ENCODE results near the gene SRP54.
"Not testable (repeated sequence)": the region's sequence is repeated elsewhere in the genome, so short reads cannot be mapped to it uniquely, and the experiment has no call there.

Gene SRP54

DNA sequence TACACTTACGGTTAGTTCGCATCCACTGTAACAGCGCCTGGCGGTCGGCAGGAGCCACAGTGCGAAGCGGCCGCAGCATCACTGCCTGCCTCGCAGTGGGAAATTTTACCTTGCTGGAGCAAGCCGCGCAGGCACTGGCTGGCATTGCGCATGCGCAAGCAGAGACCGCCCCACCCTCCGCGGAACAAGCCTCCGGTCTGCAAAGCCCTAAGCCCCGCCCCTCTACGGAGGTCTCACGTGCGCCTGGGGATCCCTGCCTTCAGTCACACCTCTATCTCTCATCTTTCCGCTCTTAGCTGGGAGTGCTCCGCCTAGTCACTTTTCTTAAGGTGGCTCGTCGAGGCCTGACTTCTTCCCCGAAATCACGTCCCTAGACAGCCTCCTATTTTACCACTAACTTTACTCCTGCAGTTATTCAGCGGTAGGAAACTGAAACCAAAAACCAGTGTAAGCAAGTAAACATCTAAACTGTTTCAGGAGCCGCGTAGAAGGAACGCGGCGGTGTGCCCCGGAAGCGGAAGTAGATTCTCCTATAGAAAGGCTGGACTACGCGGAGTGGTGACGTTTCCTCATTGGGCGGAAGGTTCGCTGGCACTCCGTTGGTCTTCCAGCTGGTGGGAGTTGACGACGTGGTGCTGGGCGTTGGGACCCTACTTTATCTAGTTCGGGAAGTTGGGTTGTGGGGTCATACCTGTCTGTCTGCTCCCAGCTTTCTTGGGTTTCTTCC lies at the start of gene SRP54:
SRP54 (plus strand) TSS at position 572 of the 727 bp plus-strand sequence. CDS start 13,718 bp downstream, outside the sequence.
- peak; percentile 98 for DNase-seq

DNA sequence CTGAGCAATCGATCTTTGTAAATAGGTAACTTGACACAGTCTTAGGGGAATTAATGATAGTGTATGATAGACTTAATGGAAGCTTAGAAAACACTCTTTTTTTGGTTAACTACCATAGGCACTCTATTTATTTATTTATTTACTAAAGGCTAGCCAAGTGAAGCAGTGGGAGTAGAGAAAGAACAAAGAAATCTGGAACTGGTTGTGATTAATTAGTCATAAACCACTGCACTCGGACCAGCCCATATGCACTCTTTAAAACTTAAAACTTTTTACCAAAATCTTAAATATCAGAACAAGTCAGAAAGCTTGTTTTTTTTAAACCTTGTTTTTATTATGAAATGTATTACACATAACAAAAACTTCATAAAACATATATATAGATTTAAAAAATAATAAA lies 49.5 kb upstream of the SRP54 start:
- no peak for DNase-seq

DNA sequence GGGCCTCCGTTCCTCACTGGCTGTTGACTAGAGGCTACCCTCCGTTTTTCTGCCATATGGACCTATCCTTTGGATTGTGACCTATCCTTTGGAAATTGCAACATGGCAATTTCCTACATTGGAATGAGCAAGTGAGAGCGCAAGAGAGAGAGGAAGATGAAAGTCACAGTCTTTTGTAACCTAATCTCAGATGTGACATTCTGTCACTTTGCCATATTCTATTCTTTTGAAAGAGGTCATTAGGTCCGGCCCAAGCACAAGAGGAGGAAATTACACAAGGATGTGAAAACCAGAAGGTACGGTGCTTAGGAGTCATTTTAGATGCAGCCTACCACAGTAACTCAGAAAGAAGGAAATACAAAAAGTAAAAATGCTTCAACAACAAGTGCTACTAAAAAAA lies 47.3 kb upstream of the SRP54 start:
- DNase-seq = no peak

DNA sequence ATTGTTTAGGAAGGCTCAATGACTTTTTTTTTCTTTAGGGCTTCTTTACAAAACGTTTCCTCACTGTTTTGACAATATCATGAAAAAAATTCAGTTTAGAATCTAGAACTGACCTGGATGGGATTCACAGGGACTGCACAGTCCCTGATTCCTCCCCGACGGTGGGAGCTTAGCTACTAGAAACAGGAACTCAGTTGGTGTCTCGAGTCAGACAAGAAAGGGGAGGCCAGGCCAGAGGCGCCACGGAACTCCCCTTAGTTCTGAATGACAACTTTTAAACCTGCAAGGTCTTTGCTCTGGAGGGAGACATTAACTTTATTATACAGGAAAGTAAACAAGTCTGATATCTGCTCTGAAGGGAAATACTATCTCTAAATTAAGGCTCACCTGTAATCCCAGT lies 45.4 kb upstream of the SRP54 start:
- no peak for DNase-seq

DNA sequence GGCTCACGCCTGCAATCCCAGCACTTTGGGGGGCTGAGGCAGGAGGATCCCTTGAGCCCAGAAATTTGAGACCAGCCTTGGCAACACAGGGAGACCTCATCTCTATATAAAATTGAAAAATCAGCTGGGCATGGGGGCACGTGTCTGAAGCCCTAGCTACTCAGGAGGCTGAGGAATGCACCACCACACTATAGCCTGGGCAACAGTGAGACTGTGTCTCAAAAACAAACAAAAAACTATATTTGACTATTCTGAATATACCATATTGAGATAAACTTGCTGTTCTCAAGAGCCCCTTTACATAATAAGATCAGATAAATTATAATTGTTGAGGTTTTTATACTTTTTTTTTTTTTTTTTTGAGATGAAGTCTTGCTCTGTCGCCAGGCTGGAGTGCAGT lies 44.9 kb upstream of the SRP54 start:
- DNase-seq = no peak

DNA sequence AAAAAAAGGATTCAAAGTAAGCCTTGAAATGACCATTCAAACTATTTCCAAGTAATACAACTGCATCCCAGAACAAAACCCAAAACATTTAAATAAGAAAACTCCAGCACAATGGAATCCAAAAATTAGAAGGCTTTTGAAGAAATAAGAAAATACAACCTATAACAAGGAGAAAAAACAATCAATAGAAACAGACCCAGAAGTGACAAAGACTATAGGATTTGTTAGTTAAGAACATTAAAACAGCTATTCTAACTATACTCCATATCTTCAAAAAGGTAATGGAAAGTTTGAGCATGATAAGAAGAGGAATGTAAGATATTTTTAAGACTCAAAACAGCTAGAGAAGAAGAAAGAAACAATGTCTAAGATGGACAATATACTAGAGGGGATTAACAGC lies 39.3 kb upstream of the SRP54 start:
- DNase-seq = no peak

DNA sequence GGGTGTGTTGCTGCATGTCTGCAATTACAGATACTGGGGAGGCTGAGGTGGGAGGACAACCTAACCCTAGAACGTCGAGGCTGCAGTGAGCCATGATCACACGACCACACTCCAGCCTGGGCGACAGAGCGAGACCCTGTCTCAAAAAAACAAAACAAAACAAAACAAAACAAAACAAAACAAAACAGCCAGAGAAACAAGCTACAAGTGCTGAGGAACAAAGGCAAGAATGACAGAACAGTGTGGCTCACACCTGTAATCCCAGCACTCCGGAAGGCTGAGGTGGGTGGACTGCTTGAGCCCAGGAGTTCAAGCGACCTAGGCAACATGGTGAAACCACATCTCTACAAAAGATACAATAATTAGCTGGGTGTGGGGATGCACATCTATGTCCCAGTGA lies 38.0 kb upstream of the SRP54 start:
- no peak for DNase-seq

DNA sequence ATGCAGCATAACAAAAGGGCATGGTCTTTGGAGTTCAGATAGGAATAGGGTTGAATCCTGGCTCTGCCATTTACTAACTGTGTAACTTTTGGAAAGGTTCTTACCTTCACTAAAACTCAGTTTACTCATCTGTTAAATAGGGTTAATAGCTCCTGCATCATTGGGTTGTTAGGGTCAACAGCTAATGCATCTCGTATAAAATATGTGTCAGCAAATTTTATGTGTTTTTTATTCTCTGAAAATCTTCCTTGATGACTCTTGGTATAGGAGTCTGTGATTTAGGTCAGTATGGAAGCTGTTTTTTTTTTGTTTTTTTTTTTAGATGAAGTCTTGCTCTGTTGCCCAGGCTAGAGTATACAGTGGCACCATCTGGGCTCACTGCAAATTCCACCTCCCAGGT lies 36.1 kb upstream of the SRP54 start:
- DNase-seq = no peak

DNA sequence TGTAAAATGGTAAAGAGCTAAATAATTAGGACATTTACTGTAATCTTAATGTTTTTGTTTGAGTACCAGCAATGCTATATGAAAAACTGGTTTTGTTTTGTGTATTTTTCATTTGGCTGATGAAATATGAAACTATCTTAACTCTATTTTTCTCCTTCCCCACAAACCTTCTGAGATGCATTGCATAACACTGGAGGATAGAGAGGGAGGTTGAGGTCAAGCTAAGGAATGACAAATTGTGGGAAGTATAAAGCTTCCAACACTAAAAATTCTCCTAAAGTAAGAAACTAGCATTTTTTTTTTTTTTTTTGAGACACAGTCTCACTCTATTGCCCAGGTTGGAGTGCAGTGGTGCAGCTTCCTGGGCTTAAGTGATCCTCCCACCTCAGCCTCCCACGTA lies 31.5 kb upstream of the SRP54 start:
- DNase-seq = no peak

DNA sequence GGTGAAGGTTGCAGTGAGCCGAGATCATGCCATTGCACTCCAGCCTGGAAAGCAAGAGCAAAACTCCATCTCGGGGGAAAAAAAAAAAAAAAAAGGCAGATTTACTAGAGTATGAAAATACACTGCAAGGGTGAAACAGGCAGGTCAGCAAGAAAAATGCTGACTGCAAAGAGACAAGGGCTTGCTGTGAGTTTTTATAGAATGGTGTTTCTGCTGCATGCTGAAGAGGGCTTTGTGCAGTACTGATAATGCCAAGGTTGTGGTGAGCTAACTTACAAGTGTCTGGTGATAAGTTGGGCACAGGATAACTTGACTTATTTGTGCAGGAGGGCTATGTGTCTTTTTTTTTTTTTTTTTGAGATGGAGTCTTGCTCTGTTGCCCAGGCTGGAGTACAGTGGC lies 25.9 kb upstream of the SRP54 start:
- DNase-seq = no peak

DNA sequence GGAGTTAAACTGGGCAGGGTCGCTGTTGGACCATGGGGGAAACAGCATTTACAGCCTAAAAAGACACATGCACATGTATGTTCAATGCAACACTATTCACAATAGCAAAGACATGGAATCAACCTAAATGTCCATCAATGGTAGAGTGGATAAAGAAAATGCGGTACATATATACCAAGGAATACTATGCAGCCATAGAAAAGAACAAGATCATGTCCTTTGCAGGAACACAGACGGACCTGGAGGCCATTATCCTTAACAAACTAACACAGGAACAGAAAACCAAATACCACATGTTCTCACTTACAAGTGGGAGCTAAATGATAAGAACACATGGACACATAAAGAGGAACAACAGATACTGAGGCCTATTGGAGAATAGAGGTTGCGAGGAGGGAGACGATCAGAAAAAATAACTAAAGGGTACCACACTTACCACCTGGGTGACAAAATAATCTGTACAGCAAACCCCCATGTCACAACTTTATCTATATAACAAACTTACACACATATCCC lies 25.0 kb upstream of the SRP54 start:
- no peak for DNase-seq

DNA sequence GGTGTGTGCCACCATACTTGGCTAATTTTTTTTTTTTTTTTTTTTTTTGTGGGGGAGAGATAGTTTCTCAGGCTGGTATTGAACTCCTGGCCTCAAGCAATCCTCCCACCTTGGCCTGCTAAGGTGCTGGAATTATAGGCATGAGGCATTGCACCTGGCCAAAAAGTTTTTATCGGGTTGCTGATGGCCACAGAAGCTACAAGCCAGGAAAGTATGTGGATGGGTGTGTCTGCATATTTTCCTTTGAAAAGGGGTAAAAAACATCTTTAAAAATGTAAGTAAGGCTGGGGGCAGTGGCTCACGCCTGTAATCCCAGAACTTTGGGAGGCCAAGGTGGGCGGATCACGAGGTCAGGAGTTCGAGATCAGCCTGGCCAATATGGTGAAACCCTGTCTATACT lies 20.7 kb upstream of the SRP54 start:
- not testable (repeated sequence) for DNase-seq

DNA sequence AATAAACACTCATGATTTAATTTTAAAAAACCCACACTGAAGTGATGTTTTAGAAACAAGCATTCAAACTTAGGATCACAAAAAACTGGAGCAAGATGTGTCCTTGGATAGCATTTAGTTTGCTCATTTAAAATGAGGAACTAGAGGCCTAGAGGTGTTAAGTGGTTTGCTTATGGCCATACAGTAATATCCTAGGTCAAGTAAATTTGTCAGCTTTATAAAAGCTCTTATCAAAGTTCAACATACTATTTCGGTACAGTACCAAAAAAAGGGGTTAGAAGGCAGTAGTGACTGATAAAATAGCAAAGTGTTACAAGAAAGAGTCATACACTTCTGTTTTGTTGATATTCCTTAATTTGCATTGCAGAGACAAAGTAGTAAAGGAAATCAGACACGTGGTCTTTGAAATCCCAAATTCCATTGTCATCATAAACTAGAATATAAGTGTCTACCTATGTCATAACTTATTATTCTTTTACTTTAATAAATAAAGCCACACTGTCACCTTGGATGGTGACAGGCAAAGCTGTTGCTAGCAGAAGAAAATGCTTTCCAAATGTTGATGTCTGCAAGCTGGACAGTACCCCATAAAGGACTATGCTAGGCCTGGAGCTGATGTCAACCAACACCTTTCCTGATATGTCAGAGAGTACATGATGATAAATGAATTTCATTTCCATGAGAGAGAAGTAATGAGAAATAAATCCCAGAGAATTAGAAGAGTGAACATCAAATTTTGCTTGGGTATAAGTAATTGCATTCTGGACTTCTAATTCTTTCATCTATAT lies 17.6 kb upstream of the SRP54 start:
- no peak for DNase-seq

DNA sequence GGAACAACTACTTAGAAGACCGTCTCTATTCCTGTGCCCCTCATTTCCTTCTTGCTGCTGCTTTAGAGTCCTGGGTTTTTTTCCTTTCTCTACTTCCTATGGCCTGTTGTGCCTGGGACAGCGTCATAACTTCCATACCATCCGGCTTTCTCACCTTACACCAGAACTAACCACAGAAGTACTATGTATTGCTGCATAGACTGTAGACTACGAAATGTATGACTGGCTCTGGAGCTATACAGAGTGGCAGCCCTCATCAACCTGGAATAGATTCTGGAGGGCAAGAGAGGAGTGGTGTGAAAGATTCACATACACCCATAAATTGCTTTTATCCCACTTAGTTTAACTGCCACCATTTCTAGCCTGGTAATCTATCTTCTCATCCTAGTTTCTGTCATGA lies 16.9 kb upstream of the SRP54 start:
- DNase-seq = no peak

DNA sequence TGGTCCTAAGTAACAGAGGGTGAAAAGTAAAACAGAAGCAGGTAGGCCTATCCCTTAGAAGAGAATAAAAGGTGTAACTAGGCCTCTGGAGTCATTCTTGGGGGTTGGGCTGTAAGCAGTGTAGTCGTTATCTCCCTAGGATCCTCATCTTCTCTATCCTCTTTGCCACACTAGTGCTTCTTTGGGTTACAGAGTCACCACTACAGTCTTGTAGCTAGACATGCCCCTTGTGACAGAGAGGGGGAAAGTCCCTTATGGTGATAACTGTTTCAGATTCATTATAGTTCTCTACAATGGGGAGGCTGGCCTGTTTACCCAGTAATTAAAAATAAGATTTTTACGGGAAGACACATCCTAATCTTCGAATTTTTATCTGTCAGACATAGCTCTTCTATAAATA lies 16.4 kb upstream of the SRP54 start:
- no peak for DNase-seq

DNA sequence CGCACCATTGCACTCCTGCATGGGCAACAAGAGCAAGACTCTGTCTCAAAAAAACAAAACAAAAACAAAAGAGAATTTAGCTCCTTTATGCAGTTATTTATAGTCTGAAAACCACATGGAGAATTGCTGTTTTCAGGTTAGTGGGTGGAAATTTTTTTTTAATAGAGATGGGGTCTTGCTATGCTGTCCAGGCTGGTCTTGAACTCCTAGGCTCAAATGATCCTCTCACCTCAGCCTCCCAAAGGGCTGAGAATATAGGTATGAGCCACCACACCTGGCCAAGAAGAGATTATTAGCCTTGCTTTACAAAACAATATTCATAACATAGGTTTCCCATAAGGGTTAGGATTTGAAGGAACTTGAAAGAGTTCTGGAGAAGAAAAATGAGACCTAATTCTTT lies 12.1 kb upstream of the SRP54 start:
- DNase-seq = no peak

DNA sequence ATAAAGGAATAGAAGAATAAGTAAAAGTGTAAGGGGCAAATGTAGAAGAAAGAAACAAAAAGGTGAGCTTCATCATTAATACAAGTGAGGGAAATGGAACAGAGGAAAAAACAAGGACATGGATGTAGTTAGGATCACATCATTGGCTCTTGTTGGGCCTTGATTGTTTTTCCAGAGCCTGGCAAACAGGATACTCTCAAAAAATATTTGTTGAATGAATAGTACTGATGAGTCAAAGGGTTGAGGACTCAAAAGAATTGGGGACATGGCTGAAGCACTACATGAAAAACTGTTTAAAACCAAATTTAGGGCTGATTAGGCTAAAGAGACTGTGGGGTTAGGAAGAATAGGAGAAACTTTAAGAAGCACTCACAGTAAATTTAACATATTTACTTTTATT lies 11.4 kb upstream of the SRP54 start:
- DNase-seq = no peak

DNA sequence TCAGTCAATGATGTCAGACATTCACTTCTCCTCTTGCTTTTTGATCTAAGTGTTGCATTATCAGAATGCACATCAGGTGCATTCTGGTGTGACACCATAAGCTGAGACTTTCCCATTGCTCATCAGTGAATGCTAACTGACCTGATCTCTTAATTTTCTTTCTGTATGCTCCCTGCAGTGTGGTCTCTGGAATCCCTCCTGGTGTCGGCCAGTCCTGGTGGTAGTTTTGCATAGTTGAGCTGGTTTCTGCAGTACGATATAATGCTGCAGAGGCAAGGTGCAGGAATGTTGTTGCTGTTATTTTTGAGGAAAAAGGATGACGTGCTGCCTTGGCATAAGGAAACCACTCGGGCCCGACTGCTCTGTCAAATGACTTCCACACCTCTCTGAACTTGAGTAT lies 11.0 kb upstream of the SRP54 start:
- DNase-seq = no peak

DNA sequence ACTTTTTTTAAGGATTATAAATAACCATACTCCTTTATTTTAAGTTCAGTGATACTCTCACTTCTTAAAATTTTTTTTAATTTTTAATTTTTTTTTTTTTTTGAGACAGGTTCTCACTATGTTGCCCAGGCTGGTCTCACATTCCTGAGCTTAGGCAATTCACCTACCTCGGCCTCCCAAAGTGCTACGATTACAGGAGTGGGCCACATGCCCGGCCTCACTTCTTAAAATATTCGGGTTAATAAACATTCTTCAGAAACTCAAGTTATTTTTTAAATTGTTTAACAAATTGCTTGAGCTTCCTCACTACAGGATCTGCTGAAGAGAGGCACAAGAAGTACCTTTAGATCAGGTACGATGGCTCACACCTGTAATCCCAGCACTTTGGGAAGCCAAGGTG lies 4.3 kb upstream of the SRP54 start:
- DNase-seq = no peak

DNA sequence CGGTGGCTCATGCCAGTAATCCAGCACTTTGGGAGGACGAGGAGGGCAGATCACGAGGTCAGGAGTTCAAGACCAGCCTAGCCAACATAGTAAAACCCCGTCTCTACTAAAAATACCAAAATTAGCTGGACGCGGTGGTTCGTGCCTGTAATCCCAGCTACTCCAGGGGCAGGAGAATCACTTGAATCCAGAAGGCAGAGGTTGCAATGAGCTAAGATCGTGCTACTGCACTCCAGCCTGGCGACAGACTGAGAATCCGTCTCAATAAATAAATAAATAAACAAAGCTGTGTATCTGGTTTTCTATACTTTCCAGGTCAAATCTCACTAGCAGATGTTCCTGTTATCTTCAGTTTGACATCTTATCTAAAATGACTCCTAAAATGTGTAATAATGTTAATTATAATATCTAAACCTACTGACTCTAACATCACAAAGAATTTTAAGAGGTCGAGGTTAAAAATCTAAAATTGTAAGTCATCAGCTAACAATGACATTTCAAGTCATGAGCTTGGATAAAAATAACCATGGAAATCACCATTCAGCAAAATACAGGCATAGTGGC lies 2.4 kb upstream of the SRP54 start:
- DNase-seq = no peak

DNA sequence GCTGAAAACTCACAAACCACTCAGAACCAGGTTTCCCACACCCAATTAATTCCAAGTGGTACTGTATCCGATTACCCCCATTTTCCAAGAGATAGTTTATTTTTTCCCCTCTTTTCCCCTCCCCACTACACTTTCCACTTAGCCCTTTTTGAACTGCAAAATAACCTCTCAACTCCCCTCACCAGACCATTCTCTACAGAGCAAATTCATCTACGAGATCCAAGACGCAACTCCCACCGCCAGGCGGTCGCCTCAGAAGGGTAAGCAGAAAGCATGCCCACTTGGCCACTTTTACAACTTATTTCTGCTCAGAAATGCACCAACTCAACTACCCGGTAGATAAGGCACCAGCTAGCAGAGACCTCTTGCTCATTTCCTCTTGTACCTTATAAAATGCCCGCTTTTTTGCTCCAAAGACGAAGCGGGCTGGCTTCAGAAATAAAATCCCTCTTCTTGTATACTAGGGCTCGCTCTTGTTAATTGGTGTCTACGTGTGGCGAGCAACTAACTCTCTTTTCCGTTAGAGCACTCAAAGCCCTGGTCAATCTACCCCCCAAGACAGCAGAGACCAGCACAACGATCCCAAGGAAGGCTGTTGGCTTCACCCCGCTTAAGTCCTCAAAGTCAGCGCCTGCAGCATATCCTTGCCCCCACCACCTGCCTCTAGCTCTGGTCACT lies 910 bp upstream of the SRP54 start:
- DNase-seq = no peak

DNA sequence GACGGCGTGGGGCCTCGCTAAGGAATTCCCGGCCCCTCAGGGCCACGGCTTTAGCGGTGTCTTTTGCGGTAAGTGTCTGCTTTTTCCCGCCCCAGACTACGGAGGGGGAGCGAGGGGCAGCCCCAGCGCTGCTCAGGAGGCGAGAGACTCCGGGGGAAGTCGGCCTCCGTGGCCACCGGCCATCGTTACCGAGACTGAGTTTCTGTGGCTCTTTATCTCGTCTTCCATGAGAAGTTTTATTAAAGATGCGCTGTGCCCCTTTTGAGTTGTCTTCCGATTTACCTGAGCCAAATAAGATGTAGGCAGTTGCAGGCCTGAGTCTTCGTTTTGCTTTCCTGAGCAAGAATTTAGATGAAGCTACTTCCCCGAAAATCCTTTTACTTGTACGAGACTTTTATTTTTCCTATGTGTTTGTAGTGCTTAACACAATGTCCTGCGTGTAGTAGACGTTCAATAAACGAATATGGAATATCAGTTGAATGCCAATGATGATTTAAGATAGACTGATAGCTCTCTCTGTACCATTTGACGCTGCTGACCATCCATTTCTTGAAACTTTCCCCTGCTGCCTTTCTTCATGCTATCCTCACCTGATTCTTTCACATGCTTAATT lies 462 bp downstream of the SRP54 start:
- no peak for DNase-seq

DNA sequence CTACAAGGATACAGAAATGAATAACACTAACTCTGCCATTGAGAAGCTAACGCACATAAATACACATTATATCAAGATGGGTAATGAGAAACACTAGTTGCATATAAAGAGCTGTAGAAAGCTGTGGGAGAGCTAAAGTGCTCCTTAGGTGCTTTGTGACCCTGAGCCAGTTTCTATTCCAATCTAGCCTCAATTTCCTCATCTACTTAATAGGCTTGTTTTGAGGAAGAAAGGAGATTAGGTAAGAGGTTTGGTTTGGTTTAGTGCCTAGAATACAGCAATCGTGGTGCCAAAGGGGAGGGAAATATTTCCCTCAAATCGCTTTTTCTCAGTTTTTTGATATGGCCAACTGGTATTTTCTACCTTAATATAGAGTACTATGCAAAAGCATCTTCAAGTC lies 994 bp downstream of the SRP54 start:
- DNase-seq = no peak
